Measurements from ENCODE around the gene TTLL9.

TTLL9 gene

DNA sequence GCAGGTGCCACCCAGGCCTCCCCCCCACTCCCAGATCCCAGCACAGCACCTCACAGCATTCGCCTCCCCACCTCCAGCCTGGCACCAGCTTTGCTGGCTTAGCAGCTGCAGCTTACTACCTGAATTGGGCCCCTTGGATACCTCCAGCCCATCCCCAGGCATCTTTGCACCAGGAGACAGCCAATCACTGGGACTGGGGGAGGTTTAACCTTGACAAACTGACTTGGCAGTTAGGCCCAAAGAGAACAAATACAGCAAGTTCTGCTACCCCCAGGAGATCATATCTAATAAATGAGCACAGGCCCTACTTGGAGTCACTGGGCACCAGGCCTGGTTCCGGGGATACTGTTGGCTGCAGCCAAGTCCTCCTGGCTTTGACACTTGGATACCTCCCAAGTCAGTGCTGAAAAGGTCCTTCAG lies 72.6 kb downstream of the TTLL9 start:
- DNase-seq (ENCODE audit: extremely low read depth, low read depth): no peak
- TF ChIP-seq, protein P1, sequence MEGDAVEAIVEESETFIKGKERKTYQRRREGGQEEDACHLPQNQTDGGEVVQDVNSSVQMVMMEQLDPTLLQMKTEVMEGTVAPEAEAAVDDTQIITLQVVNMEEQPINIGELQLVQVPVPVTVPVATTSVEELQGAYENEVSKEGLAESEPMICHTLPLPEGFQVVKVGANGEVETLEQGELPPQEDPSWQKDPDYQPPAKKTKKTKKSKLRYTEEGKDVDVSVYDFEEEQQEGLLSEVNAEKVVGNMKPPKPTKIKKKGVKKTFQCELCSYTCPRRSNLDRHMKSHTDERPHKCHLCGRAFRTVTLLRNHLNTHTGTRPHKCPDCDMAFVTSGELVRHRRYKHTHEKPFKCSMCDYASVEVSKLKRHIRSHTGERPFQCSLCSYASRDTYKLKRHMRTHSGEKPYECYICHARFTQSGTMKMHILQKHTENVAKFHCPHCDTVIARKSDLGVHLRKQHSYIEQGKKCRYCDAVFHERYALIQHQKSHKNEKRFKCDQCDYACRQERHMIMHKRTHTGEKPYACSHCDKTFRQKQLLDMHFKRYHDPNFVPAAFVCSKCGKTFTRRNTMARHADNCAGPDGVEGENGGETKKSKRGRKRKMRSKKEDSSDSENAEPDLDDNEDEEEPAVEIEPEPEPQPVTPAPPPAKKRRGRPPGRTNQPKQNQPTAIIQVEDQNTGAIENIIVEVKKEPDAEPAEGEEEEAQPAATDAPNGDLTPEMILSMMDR (IDR thresholded peaks at IDR 0.05; ENCODE audit: low read depth, low read length): no peak

DNA sequence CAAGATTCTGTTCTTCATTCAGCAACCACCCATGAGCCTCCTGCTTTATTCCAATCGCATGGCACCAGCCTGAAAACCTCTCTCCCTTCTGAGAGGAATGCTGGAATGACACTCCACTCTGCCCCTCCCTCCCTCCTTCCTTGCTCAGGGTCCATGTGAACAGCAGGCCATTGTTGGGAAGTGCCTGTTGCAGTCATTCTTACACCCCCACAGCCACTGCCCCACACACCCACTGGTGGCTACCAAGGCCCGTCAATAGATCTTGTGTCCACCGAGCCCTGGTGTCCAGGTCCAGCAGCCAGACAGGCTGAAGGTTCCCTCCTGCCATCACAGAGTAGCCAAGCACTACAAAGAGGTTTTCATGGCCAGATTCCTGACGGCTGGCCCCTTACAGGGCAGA lies 74.9 kb downstream of the TTLL9 start:
- no peak for DNase-seq (ENCODE audit: extremely low read depth, low read depth)
- TF ChIP-seq, protein P1 (IDR thresholded peaks at IDR 0.05; ENCODE audit: low read depth, low read length): no peak

DNA sequence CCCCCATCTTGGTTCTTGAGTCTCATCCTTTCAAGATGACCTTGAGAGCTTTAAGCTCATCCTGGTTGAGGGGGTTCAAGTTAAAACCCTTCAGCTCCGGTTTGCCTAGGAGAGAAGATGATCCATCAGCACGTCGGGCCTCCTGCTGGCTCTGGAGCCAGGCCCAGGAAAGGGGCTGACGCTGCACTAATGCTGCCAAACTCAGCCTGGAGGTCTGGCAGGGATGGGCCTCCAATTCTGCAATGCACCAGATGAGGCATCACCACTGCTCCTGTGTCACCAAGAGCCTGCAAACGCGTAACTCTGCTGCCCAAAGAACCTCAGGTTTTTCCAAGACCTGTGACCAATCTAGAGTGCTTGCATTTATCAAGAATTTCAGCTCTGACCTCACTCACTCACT lies 75.4 kb downstream of the TTLL9 start:
- TF ChIP-seq, protein P1 (IDR thresholded peaks at IDR 0.05; ENCODE audit: low read depth, low read length): no peak
- DNase-seq (ENCODE audit: extremely low read depth, low read depth): no peak

DNA sequence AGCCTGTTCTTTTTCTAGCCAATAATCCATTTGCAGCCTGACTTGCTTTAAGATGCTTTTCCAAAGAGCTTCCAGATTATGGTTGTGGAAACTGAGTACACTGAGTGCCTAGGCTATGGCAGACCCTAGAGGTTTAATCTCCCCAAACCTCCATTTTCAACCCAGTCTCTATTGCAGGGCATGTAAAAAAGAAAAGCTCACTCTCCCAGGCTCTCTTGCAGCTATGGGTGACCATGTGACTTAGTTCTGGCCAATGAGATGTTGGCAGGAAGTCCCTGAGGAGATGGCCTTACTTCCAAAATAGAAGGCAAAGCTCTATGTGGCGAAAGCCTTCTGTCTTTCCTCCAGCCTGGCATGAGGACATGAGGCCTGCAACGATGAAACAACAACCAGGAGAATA lies 77.6 kb downstream of the TTLL9 start:
- TF ChIP-seq, protein P1 (IDR thresholded peaks at IDR 0.05; ENCODE audit: low read depth, low read length): no peak
- no peak for DNase-seq (ENCODE audit: extremely low read depth, low read depth)

DNA sequence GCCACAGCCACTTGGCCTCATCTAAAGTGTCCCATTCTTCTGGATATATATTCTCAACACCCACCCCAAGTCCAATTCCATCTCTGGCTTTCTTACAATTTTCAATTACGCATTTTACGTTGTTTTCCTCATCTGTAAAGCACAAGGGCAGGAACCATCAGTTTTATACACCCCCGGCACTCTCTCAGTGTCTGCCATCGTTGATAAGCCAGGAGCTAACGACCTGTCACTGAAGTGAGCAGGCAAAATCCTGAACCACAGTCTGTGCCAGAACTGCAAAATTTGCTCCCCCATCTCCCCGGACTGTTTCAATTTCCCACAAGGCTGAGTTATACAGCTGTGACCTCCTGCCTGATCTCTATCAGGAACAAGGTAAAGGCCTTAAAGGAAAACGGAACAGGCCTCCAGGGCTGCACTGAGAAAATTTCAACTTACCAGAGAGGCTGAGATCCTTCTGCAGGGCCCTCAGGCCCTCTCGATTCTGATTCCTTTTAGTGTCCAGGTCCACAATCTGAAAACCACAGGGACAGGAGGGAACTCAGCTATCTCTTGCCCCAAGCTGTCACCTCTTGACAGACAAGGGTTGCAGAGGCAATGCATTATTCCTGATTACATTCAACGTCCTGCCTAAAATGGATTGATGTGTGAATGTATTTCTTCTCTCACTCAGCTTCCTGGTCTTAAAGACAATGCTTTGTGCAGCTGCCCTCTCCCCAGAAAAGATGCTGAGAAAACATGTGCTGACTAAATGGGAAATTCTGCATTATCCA lies 79.6 kb downstream of the TTLL9 start:
- TF ChIP-seq, protein P1 (IDR thresholded peaks at IDR 0.05; ENCODE audit: low read depth, low read length): no peak
- no peak for DNase-seq (ENCODE audit: extremely low read depth, low read depth)

DNA sequence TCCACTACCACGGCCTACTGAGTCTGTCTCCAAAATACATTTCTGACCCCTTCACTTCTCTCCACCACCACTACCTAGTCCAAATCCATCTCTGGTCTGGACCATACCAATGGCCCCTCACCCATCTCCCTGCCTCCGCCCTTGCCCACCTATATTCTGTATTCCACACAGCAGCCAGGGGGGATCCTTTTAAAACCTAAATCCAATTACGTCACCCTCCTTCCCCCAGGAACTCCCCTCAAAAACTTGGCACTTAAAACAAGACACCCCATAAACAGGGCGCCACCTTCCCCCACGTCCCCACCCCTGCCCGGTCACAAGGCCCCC lies 80.7 kb downstream of the TTLL9 start:
- TF ChIP-seq, protein P1 (IDR thresholded peaks at IDR 0.05; ENCODE audit: low read depth, low read length): no peak
- no peak for DNase-seq (ENCODE audit: extremely low read depth, low read depth)

DNA sequence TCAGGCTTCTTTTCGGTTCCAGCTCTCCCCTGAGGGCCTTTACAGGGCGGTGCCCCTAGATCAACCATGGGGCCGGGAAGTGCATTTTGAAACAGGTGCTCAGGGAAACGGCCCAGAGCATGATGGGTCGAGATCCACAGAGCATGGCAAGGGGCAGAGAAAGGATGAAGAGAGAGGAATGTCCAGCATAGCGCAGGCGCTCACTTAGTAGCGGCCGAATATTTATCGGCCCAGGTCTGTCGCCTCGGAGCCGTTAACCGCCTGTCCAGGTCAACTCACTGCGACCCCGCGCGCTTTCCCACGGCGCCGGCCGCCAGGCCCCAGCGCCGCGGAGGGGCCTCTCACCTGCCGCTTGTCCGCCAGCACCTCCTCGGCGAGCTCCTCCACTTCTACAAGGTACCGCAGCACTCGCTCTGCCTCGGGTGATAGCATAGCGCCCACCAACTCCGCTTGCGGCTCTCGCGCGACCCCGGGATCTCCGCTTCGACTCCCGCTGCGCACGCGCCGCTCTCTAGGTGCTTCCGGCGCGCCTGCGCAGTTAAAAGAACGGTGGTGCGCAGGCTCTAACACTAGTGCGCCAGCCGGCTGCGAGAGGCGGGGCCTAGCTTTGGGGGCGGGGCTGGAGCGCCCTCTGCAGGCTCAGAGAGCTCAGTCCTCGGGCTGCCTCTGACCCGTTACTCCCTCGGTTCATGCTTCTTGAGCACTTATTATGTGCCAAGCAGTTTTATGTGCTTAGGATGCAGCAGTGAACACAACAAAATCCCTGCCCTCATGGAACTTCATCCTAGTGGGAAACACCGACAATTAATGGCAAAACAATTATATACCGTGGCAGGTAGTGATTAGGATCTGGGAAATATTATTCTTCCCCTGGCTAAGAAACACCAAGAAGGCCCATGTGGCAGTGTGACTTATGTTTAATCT lies 81.4 kb downstream of the TTLL9 start, which contains the start of gene PDRG1:
TSS of gene PDRG1 (minus strand) at position 517 of the 924 bp plus-strand sequence. CDS start at position 432, 85 bp downstream.
- TF ChIP-seq, protein P1 (IDR thresholded peaks at IDR 0.05; ENCODE audit: low read depth, low read length): peak; percentile 92
- peak; percentile 89 for DNase-seq (ENCODE audit: extremely low read depth, low read depth)

Data from AG09319 (cell line).